Fibroblast of skin of right quadriceps (primary cell): Measurements from ENCODE around the gene DIPK1B.

ENCODE experiments used
- DNase-seq: peaks from one replicate; pipeline ENCODE4 v3.0.0-alpha.2; 2013

Gene DIPK1B

DNA sequence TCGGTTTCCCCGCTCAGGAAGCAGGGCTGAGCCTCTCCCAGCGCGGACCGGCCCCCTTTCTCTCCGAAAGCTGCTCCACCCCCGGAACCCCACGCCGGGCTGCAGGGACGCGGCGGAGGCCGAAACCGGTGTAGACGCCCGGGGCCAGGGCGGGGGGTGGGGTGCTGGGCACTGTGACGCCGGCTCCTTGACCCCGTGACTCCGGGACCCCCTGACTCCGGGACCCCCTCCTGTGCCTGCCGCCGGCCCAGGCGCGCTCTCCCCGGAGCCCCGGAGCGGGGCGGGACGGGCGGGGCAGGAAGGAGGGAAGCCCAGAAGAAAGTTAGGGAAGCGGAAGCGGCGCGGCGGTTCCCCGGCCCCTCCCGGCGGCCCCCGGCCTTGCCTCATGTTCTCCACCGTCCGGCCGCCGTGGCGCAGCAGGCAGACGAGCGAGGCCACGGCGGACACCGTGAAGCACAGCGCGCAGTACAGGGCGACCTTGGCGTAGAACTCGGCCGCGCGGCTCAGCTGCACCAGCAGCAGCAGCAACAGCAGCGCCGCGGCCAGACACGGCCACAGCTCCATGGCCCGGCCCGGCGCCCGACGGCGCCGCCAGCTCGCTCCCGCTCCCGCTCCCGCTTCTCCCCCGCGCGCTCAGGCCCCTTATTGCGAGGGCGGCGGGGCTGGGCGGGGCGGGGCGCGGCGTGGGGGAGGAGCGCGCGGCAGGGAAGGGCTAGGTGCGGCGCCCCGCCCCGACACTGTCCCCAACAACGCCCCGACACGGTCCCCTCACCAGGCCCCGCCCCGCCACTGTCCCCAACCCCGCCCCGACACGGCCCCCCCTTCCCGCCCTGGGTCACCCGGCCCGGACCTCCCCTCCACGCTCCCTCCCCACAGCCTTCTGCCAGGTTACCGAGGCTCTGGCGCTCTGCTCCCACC lies 25.3 kb upstream of the DIPK1B start, which contains the start of gene AGPAT2:
Gene AGPAT2, minus strand, starts transcription at position 664 of the 918 bp plus-strand sequence. Its CDS starts 100 bp downstream, at position 564.
- DNase-seq = peak; percentile 30

DNA sequence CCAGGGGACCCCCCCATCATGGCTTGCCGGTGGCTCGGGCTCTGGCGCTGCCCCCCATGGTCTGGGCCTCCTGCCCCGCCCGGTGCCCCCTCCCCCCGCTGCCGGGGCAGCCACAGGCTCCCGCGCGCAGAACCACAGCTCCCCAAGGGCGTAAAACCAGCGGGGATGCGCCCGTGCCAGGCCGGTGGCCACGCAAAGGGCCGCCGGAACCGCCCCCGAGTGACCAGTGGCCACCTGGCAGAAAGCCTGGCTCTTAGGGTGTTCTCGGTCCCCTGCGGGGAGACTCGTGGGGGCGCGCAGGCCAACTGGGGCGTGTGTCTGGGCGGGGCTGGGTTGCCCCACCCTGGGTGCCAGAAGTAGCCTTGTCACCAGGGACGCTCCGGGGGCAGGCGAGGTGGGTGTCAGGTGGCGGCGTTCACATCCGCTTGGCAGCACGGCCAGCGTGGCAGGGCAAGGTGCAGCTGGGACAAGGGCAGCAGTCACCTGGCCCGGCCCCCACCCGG lies 24.6 kb upstream of the DIPK1B start:
- DNase-seq = no peak

DNA sequence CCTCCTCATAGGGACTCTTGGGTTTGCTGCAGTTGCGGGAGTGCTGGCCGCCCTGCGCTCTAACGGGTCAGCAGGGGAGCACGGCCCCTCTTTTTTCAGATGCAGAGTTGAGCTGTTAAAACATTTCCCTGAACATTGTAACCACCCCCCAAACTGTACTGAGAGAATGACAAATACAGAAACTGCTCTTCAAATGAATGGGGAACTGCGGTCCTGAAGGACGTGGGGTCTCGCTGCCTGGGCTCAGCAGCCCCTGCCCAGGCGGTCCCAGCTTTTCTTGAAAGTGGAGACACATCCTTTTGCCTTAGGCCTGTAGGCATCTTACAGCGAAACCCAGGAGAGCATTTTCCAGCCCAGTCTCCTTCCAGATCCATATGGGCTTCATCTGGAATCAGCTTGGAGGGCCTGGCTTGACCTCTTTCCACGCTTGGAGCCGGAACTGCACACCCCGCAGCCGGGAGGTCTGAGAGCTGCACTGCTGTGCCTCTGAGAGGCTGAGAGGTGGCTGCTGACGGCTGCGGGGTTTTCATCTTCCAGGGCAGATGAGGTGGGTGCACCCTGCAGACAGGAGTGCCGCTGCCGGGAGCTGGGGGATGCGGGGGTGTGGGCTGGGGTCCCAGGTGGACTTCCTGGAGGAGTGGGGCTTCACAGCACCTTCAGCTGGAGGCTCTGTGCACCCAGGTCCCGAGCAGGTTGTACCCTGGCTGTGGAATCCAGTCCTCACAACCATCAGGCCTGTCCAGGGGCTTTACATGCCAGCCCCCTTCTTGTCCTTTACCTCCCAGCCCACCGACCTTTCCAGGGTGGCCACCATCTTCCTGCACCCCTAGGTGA lies 23.9 kb upstream of the DIPK1B start:
- DNase-seq = no peak

DNA sequence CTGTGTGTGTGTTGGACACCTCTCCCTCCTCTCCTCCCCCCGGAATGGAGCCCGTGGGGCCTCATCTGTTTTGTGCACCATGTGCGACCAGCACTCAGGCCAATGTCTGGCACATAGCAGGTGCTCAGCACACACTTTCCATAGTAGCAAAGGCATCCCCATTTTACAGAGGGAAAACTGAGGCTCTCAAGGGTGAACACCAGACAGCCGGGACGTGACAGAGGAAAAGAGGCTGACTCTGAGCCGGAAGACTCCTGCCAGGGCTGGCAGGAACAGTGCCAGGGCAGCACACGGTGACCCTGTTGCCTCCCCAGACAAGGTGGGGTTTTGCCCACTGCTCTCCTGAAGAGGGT lies 23.3 kb upstream of the DIPK1B start:
- DNase-seq = no peak

DNA sequence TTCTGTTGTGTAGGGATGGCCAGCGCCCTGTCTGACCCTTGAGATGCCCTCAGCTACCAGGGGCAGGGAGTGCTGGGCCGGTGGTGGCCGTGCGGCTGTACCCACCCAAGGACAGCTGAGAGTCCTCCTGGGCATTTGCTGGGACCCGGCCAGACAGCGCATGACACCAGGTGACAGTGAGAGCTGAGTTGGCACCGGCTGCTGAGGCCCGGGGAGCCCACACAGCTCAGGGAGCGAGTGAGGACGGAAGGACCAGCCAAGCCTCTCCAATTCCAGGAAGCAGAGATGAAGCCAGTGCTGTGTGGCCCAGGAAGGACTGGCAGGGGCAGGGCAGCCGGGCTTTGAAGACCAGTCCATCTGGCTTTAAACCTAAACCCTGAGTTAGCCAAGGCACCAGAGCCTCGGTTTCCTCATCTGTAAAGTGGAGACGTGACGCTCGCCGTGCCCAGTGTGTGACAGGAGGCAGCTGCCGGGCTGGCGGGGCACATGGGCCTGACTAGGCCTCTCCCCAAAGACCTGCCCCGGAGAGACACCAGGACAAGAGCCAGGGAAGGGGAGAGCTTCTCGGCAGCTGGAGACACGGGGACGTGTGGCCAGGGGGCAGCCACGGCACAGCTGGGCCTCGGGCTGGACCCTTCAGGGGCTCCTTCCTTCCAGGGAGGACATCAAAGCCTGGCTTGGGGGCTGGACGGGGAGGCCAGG lies 22.1 kb upstream of the DIPK1B start:
- no peak for DNase-seq

DNA sequence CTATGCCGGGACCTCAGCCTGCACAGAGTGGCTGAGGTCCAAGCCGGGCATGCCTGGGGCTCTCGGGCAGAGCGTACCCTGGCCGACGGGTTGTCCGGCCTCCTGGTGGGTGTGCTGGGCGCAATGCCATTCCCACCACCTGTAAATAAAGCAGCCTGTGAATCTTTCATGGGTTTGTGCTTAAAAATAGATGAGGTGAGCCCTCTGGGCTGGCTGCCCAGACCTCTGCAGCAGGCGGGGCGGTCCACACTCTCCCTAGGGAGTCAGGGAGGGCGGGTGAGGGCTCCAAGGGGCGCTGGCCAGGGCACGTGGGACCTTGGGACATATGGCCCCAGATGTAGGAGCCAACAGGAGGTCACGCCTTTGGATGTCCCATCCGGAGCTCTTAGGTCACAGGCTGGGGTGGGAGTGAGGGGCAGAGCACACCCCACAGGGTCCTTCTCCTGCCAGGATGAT lies 21.5 kb upstream of the DIPK1B start:
- DNase-seq = no peak

DNA sequence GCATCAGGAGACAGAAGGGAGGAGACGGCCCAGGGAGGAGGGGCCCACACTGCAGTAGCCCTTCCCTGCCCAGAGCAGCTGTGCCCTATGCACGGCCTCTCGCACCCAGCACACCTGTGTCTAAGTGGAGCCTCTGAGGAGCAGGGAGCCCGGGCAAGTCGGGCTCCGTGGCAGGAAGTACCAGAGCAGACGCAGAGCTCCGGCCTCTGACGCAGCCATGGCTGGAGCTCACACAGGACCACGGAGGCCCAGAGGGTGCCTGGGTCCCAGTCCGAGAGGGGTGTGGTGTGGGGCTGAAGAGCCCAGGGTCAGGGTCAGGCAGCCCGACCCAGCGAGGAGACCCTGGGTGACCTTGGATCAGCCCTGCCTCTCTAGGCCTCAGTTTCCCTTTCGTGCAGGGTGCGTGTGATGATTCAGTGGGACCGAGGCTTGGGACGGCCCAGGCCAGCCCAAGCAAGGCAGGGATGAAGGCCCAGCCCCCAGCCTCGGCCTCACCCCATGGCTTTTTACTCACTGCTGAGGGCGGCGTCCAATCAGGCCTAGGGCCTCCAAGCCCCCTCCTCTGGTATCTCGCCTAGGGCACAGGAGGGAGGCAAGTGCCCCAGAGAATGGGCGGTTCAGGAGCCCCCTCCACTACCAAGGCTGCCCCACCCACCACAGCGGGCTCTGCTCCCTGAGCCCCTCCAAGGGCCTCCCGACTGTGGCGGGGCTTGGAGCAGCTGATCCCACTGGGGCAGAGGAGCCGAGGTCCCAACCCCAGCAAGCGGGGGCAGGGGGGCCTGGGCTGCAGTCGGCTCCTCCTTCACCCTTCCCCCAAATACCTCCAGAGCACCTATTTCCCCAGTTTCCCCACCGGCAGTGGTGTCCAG lies 20.8 kb upstream of the DIPK1B start:
- DNase-seq = no peak

DNA sequence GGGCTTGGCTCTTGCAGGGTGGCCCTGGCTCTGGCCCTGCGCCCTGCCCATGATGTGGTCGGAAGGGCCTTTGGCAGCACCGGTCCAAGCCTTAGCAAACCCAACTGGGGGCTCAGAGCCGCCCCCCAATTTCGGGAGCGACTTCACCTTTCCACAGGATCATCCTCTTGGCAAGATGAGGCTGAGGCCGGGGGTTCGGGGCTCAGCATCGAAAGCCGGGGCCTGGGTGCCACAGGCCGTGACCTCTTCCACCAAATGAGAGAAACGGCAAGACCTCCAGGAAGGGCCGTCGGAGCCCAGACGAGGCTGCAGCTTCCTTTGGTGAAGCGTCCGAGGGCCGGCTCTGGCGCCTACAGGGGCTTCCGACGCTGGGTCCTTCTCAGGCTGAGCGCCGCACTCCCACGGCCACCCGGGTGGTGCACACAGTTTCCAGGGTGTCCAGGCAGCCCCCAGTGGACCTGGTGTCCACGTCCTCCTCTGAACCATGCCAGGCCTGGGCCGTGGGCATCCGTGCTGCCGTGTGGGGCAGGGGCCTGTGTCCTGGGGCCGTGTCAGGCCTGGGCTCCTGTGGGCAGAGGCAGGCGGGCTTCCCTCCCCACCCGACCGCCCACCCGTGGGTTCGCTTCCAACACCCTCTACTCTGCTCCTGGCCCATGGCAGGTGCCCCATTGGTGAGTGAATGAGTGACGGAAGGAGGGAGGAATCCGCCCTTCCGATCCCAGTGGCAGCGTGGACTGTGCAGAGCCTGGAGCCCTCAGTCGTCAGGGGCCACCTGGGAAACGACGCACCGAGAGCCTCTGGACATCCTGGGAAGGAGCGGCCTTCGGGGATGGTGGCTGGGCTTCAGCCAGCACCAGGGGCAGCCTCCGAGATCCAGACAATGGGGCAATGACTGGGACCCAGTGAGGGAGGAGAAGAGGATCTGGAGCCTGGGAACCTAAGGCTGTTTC lies 19.9 kb upstream of the DIPK1B start:
- DNase-seq = no peak

DNA sequence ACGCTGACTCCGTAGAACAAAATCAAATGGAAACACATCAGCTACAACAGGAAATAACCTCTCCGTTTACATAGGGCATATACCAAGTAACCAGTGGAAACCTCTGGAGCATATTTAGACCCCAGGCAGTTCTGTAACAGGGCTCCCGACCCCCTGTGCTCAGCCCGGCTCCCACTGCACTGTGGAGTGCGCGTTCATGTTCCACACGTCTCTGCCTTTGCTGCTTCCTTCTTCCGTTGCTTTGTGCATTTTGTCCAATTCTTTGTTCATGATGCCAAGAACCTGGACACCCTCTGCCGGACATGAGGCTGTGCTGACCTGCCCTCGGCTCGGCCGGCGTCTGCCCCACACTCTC lies 19.3 kb upstream of the DIPK1B start:
- no peak for DNase-seq

DNA sequence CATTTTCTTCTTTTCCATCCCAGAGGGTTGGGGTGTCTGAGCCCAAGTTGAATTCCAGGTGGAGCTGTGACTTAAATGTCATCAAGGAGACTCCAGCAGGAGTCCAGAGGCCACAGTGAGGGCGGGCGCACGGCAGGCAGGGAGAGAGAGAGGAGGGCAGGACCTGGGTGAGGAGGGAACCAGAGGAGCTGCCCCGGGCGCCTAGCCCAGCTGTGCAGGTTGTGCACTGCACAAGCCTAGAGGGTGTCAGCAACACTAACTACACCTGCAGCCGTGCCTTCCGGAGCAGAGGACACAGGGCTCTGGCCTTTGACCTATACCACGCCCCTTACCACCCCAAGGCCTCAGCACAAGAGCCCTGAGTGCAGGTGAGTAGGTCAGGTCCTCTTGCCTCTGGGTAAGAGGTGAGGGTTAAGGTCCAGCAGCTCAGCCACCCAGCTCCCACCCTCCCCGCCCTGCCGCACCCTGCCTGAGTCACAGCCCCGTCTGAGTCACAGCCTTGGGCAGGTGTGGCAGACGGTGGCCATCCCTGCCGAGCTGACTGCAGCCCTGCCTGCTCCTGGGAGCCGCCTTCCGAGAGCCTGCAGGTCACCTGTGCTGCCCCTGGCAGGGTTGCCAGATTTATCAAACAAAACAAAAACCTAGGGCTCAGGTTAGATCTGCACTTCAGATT lies 18.7 kb upstream of the DIPK1B start:
- no peak for DNase-seq

DNA sequence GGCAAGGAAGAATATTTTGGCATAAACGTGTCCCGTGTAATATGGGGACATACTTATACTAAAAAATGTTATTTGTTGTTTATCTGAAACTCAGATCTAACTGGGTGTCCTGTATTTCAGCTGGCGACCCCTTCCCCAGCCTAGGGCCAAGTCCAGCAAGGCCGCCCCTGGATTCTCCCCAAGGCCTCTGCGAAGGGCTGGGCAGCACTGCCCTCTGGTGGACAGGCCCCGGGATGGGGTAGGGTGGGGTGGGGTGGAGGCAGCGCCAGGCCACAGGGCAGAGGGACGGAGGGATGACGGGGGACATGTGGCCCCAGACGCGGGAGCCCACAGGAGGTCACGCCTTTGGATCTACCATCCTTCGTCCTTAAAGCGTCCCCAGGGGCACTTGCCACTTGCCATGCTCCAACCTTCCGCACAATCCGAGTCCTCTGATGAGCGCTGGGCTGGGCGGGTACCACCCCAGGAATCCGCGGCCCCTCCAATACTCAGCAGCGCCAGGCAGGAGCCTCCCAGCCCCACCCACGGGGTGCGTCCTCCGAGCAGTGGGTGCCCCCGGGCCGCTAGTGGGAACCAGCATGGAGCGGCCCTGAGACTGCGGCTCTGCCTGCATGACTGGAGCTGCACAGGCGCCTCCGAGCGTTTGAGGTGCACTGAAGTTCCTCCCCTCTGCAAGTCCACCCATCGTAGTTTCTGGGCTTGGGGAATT lies 18.1 kb upstream of the DIPK1B start:
- no peak for DNase-seq

DNA sequence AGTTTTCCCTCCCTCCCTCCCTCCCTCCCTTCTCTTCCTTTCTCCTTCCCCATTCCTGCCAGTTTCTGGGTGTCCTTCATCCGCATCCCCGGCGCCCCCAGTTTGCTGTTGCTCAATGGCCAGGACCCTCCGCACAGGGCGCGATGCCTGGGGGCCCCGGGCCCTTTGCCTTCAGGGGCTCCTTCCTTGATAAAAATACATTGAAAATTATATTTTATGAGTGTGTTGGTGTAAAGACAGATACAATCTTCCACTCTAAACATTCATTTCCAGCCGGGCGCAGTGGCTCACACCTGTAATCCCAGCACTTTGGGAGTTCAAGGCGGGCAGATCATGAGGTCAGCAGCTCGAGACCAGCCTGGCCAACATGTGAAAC lies 17.5 kb upstream of the DIPK1B start:
- no peak for DNase-seq

DNA sequence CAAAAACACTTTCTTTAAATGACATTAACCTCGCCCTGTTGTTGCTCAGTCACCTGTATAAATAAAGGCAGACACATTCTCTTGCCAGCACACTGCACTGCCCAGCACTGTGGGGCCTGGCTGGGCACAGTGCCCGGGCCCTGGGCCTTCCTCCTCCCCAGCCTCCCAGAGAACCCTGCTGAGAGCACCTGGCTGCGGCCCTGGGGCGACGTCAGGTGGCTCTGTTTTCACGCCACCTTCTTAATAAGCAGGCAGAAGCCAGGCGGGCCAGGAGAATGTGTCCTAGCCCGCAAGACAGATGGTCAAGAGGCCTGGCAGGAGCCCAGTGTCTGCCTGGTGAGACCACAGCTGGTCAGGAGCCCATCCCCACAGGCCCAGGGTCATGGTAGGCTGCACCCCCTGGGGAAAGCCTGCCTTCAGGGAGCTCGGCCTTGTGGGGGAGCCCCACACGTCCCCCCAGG lies 16.9 kb upstream of the DIPK1B start:
- no peak for DNase-seq

DNA sequence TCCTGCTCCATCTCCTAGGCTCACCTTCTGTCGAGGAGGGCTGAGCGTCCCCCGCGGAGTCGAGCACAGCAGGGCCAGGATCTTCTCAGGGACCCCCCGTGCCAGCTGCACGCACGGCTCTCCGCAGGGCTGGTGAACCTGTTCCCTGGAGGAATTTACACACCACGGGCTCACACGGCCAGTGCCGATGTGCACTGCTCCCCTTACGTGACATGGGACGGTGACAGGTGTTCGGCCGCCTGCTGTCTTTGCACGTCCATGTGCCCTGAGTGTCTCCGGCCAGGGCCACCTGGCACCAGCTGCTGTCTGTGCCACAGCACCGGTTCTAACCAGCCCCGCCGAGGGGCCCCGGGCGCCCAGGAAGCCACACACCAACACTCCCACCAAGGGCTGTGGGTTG lies 16.4 kb upstream of the DIPK1B start:
- no peak for DNase-seq

DNA sequence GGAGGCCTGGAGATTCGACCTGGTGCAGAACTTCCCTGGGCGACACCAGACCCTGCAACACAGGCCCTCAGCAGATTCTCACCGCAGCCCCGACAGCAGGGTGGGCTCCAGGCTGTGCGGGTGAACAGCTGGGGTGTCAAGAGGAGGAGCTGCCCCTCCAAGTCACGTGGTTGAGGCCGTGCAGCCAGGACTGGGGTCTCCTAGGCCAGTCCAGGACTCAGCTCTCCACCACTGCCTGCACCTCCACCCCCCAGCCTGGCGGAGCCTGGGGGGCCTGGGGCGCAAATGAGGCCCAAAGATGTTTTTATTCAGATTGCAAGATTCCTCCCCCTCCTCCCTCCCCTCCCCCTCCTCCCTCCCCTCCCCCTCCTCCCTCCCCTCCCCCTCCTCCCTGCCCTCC lies 15.9 kb upstream of the DIPK1B start:
- DNase-seq = no peak

DNA sequence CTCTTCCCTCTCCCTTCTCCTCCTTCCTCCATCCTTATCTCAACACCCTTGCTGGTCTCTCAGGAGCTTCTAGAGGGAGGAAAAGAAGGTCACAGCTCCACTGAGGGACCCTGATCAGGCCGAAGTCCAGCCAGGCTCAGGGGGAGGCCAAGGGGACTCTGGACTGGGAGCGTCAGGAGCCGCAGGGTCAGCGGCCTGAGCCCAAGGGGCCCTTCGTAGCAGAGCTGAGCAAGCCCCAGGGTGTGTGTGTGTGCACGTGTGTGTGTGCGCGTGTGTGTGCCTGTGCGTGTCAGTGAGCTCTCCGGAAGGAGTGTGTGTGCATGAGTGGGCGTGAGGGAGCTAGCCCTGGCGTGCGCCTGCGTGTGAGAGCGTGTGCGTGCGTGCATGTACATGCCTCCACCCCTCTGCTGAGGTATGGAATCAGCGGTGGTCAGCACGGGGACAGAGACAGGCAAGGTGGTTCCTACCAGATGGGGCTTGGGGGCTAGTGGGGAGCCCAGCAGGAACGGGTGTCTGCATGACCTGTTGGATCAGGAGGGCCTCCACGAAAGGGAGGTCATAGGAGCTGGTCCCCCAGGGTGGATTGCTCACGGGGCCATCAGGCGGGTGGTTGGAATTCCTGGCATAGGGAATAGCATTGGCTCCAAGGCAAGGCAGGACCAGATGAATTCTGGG lies 15.1 kb upstream of the DIPK1B start:
- DNase-seq = no peak

DNA sequence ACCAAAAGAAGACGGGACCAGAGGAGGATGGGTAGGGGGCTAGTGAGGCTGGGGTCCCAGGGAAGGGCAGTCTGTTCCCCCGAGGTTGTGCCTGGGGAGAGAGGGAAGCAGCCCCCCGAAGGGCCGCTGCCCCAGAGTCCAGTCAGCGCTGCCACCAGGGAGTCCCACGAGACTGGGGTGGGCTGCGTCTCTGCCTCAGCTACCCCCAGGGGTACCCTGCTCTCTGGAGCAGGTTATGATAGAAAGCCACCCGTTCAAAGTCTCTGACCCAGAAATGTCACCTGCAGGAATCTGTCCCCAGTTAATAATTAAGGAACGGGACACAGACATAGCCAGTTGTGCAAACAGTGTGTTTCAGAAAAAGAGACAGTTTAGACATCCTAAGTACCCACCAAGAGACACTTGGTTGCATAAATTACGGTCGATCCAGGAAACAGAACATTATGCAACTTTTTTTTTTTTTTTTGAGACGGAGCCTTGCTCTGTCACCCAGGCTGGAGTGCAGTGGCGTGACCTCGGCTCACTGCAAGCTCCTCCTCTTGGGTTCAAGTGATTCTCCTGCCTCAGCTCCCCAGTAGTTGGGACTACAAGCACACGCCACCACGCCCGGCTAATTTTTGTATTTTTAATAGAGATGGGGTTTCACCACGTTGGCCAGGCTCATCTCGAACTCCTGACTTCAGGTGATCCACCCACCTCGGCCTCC lies 14.4 kb upstream of the DIPK1B start:
- no peak for DNase-seq

DNA sequence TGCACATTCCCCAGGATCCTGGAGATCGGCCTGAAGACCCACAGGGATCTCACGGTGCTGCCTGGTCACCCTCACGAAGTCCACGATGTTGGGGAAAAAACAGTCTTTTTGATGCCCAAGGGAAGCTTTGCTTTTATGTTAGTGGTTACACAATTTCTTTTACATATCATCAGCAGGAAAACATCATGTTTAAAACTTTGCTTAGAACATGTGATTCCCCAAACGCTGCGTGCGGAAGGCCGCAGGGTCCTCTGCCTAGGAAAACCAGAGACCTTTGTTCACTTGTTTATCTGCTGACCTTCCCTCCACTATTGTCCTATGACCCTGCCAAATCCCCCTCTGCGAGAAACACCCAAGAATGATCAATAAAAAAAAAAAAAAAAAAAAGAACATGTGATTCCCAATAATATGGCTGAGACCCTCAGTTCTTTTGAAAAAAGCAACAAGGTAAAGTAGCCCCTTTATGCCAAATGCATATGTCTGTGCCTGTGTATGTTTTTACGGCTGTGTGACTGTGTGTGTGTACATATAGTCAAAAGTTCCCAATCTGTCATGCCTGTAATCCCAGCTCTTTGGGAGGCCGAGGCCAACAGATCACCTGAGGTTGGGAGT lies 13.6 kb upstream of the DIPK1B start:
- DNase-seq = no peak
